ENCODE data around the gene RTTN.

DNA sequence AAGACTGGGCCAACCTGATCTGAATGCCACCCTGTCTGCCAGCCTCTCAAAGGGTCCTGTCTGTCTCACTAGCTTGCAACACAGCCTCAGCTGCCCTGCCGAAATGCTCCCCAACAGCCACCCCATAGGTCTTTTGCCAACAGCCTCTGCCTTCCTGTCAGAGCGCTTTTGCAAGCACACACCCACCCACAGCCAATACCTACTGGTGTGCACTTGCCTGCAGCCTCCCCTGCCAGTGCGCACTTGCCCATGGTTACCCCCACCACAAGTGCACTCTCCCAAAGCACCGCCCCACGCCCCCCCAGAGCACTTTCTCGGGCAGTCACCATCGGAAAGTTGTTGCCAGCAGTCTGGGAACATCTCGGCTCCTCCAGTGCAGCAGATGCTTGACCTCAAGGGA lies 48.6 kb downstream of the RTTN start:
- TF ChIP-seq, protein P1, sequence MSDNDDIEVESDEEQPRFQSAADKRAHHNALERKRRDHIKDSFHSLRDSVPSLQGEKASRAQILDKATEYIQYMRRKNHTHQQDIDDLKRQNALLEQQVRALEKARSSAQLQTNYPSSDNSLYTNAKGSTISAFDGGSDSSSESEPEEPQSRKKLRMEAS (IDR thresholded peaks at IDR 0.05; ENCODE audit: low read depth, low read length), result no peak
- TF ChIP-seq, protein P2, sequence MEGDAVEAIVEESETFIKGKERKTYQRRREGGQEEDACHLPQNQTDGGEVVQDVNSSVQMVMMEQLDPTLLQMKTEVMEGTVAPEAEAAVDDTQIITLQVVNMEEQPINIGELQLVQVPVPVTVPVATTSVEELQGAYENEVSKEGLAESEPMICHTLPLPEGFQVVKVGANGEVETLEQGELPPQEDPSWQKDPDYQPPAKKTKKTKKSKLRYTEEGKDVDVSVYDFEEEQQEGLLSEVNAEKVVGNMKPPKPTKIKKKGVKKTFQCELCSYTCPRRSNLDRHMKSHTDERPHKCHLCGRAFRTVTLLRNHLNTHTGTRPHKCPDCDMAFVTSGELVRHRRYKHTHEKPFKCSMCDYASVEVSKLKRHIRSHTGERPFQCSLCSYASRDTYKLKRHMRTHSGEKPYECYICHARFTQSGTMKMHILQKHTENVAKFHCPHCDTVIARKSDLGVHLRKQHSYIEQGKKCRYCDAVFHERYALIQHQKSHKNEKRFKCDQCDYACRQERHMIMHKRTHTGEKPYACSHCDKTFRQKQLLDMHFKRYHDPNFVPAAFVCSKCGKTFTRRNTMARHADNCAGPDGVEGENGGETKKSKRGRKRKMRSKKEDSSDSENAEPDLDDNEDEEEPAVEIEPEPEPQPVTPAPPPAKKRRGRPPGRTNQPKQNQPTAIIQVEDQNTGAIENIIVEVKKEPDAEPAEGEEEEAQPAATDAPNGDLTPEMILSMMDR (IDR thresholded peaks at IDR 0.05; ENCODE audit: low read depth, low read length), result no peak
- TF ChIP-seq POLR2A (IDR thresholded peaks at IDR 0.05; ENCODE audit: extremely low read depth, insufficient read length), result no peak
